ENCODE measurements around the gene FCRL6. TPM values are rescaled to one million over a fixed set of nuclear protein-coding genes. Genes with fewer than 3 reads are reported as not detected.

The FCRL6 gene
- not detected in 2 replicates for total RNA-seq (2022)
- percentile 24 among the genes with signal in this experiment for Bru-seq, nascent RNA
- percentile 22 among the genes with signal in this experiment for BruChase-seq, experiment 1, labeled RNA remaining after a 6-hour chase
- percentile 27 among the genes with signal in this experiment for BruChase-seq, experiment 2, labeled RNA remaining after a 2-hour chase
- long read RNA-seq, result 0 reads

GRCh38 chr1:159802111-159802510, at the start of gene FCRL6:
TSS of gene FCRL6 (plus strand) at chr1:159802360. CDS start at chr1:159802425, 65 bp downstream.
- CTCF ChIA-PET, result interaction anchor here (0.6 to 27.0 kb wide), 22 partner anchors 11 to 732 kb away, joined by 3 to 1396 read pairs (median 4); partner anchors contain the start of gene DUSP23
- Mint-ChIP-seq H3K27ac (ENCODE audit: low read depth, unreplicated experiment) (no peak within 1 kb of the TSS), H3K27me3 (ENCODE audit: insufficient read depth, unreplicated experiment) (no peaks in the 10 kb centered on the region), H3K4me3 (ENCODE audit: unreplicated experiment) (no peak within 1 kb of the TSS), H3K4me1 (ENCODE audit: insufficient read depth, unreplicated experiment) (peaks cover 6% of the 10 kb centered on the region), H3K9me3 (ENCODE audit: unreplicated experiment) (no peaks in the 10 kb centered on the region), H3K36me3 (ENCODE audit: insufficient read depth, unreplicated experiment) (no peaks in the 10 kb centered on the region)
- BruUV-seq (replicated peaks), result no TSS peak
- intact Hi-C loops (cut with micrococcal nuclease), result no loop called here
- POLR2A ChIA-PET, result no interaction called here
- DNase-seq (ENCODE audit: unreplicated experiment), result no peak
- TF ChIP-seq, protein P1, sequence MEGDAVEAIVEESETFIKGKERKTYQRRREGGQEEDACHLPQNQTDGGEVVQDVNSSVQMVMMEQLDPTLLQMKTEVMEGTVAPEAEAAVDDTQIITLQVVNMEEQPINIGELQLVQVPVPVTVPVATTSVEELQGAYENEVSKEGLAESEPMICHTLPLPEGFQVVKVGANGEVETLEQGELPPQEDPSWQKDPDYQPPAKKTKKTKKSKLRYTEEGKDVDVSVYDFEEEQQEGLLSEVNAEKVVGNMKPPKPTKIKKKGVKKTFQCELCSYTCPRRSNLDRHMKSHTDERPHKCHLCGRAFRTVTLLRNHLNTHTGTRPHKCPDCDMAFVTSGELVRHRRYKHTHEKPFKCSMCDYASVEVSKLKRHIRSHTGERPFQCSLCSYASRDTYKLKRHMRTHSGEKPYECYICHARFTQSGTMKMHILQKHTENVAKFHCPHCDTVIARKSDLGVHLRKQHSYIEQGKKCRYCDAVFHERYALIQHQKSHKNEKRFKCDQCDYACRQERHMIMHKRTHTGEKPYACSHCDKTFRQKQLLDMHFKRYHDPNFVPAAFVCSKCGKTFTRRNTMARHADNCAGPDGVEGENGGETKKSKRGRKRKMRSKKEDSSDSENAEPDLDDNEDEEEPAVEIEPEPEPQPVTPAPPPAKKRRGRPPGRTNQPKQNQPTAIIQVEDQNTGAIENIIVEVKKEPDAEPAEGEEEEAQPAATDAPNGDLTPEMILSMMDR (IDR thresholded peaks at IDR 0.05; ENCODE audit: unreplicated experiment), result no peak

GRCh38 chr1:159753386-159753785, 48.8 kb upstream of the FCRL6 start:
- Mint-ChIP-seq H3K9me3 (ENCODE audit: unreplicated experiment) (peaks cover 8% of the 10 kb centered on the region), H3K4me3 (ENCODE audit: unreplicated experiment) (no peak overlapping the region), H3K4me1 (ENCODE audit: insufficient read depth, unreplicated experiment) (peaks cover 38% of the 10 kb centered on the region), H3K36me3 (ENCODE audit: insufficient read depth, unreplicated experiment) (peaks cover 5% of the 10 kb centered on the region), H3K27me3 (ENCODE audit: insufficient read depth, unreplicated experiment) (no peaks in the 10 kb centered on the region), H3K27ac (ENCODE audit: low read depth, unreplicated experiment) (peak overlapping the region; percentile 78)
- DNase-seq (ENCODE audit: unreplicated experiment), result no peak
- intact Hi-C loops (cut with micrococcal nuclease), result loop anchor here (2.0 to 10.0 kb wide), 2 partner anchors 21 to 259 kb away; no protein-coding TSS in a partner anchor
- ChIA-PET POLR2A (interaction anchor here (1.2 to 1.9 kb wide), 5 partner anchors 37 to 493 kb away, joined by 3 to 6 read pairs (median 4); partner anchors contain the start of gene PIGM), CTCF (no interaction called here)
- TF ChIP-seq, protein P1 (IDR thresholded peaks at IDR 0.05; ENCODE audit: unreplicated experiment), result no peak
- BruUV-seq (replicated peaks), result no TSS peak

DNA sequence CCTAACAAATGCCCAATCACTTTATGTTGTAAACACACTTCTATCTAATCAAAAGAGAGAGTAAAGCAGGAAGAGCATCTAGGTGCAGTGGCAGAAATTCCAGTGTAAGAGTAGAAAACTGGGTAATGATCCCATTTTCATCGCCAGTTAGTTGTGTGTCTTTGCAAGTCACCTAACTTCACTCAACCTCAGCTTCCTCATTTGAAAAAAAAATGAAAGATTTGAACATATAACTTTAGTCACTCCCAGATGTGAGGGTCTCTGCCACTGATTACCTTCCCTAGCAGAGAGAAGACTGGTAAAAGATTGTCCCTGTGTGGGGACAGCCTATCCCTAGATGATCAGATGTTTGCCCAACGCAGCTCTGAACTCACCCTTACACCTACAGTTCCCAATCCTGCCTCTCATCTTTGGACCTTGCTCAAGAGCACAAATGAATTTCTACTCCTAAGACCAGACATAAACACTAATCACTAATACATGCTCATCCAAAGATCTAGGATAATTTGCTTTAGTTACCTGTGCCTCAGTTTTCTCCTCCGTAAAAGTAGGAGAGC, 46.6 kb upstream of the FCRL6 start:
- intact Hi-C loops (cut with micrococcal nuclease), result loop anchor here (10.0 kb wide), 1 partner anchor 261 kb away; no protein-coding TSS in a partner anchor
- DNase-seq (ENCODE audit: unreplicated experiment), result no peak
- POLR2A ChIA-PET, result interaction anchor here (0.8 kb wide), 1 partner anchor 745 kb away, joined by 3 read pairs; no protein-coding TSS in a partner anchor
- H3K4me3 Mint-ChIP-seq (ENCODE audit: unreplicated experiment), result no peak overlapping the region
- H3K4me1 Mint-ChIP-seq (ENCODE audit: insufficient read depth, unreplicated experiment), result peaks cover 34% of the 10 kb centered on the region
- CTCF ChIA-PET, result interaction anchor here (0.6 kb wide), 1 partner anchor 21 kb away, joined by 3 read pairs; no protein-coding TSS in a partner anchor
- H3K9me3 Mint-ChIP-seq (ENCODE audit: unreplicated experiment), result peaks cover 8% of the 10 kb centered on the region
- H3K36me3 Mint-ChIP-seq (ENCODE audit: insufficient read depth, unreplicated experiment), result peaks cover 5% of the 10 kb centered on the region
- TF ChIP-seq, protein P1 (IDR thresholded peaks at IDR 0.05; ENCODE audit: unreplicated experiment), result no peak
- H3K27ac Mint-ChIP-seq (ENCODE audit: low read depth, unreplicated experiment), result no peak overlapping the region
- no peaks in the 10 kb centered on the region for H3K27me3 Mint-ChIP-seq (ENCODE audit: insufficient read depth, unreplicated experiment)
- BruUV-seq (replicated peaks), result no TSS peak

DNA sequence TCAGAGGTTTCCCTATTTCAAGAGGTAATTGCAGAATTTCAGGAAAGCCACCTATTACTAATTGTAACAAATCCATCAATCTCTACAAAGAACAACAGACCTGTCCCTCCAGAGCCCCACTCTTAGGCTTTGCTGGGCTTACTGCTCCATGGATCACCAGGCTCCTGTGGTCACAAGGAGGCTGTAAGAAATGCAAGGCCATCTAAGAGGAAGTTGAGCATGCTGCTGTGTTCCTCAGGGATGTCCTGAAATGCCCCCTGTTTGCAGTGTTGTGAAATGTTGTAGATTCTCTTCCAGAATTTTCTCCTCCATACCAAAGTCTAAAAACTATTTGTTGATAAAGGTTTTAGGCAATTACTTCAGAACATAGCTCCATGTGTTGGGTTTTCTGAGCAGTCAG, 45.8 kb upstream of the FCRL6 start:
- TF ChIP-seq, protein P1 (IDR thresholded peaks at IDR 0.05; ENCODE audit: unreplicated experiment), result no peak
- no peak overlapping the region for H3K27ac Mint-ChIP-seq (ENCODE audit: low read depth, unreplicated experiment)
- no peaks in the 10 kb centered on the region for H3K27me3 Mint-ChIP-seq (ENCODE audit: insufficient read depth, unreplicated experiment)
- DNase-seq (ENCODE audit: unreplicated experiment), result no peak
- peaks cover 5% of the 10 kb centered on the region for H3K36me3 Mint-ChIP-seq (ENCODE audit: insufficient read depth, unreplicated experiment)
- peaks cover 28% of the 10 kb centered on the region for H3K4me1 Mint-ChIP-seq (ENCODE audit: insufficient read depth, unreplicated experiment)
- intact Hi-C loops (cut with micrococcal nuclease), result loop anchor here (10.0 kb wide), 1 partner anchor 262 kb away; no protein-coding TSS in a partner anchor
- CTCF ChIA-PET, result interaction anchor here (0.7 to 1.2 kb wide), 3 partner anchors 10 to 485 kb away, joined by 3 read pairs; no protein-coding TSS in a partner anchor
- no peak overlapping the region for H3K4me3 Mint-ChIP-seq (ENCODE audit: unreplicated experiment)
- H3K9me3 Mint-ChIP-seq (ENCODE audit: unreplicated experiment), result peaks cover 14% of the 10 kb centered on the region
- BruUV-seq (replicated peaks), result no TSS peak
- POLR2A ChIA-PET, result interaction anchor here (0.8 kb wide), 1 partner anchor 745 kb away, joined by 3 read pairs; no protein-coding TSS in a partner anchor

Measured in MCF 10A (cell line).